SK-N-SH (cell line): Measurements from ENCODE around the gene MAP3K4. TPM values are rescaled to one million over a fixed set of nuclear protein-coding genes. Genes with fewer than 3 reads are reported as not detected.
"Not testable (repeated sequence)": the region's sequence is repeated elsewhere in the genome, so short reads cannot be mapped to it uniquely, and the experiment has no call there.

Experiments
- CTCF ChIA-PET: fragments of 300-600, 350-600 bp; formaldehyde crosslinking; extraction: SDS; loops from one replicate; lab custom pipeline; 2021; lab: Yijun Ruan, JAX
- POLR2A ChIA-PET: fragments of 350-600 bp; sonication (Branson Sonifier 250); formaldehyde crosslinking; extraction: SDS; loops from one replicate; lab custom pipeline; 2020; ENCODE audit warnings: antibody characterized with exemption, inconsistent platforms; lab: Yijun Ruan, JAX
- DNase-seq: peaks from one replicate; pipeline ENCODE4 v3.0.0; 2012
- H2AFZ ChIP-seq: fragments of 200-600 bp; sonication (generic); 2 replicates; pipeline ENCODE4 v1.8.1; 2016; ENCODE audit warnings: antibody characterized with exemption, mild to moderate bottlenecking, low read depth
- H3F3A ChIP-seq: fragments of 200-600 bp; sonication (generic); replicated peaks from 2 replicates; pipeline ENCODE3; 2016; ENCODE audit warnings: antibody characterized with exemption, mild to moderate bottlenecking; ENCODE audit not compliant: insufficient read depth
- H3K27ac ChIP-seq, 2 experiments: fragments of 200-500 bp in 1 of 2; fragments of 200-600 bp in 1 of 2; sonication (Bioruptor generic) in 1 of 2; sonication (generic), shearing (Covaris generic) in 1 of 2; 2 replicates each; pipeline versions ENCODE4 v1.5.1 to v1.6.1; 2014 to 2016; ENCODE audit warnings: low read depth in 2 of 2, inconsistent platforms in 1 of 2, low read length in 1 of 2, mild to moderate bottlenecking in 1 of 2, mixed read lengths in 1 of 2
- H3K27me3 ChIP-seq: fragments of 200-600 bp; sonication (generic), shearing (Covaris generic); 2 replicates; pipeline ENCODE4 v1.6.1; 2016; ENCODE audit warnings: mixed run types; ENCODE audit not compliant: insufficient read depth
- H3K36me3 ChIP-seq, 2 experiments: fragments of 200-500 bp in 1 of 2; fragments of 200-600 bp in 1 of 2; sonication (Bioruptor generic) in 1 of 2; sonication (generic) in 1 of 2; replicated peaks in 1 of 2; 2 replicates each; pipeline versions ENCODE3 to v1.5.1; 2014 to 2016; ENCODE audit warnings: low read length in 1 of 2, mild to moderate bottlenecking in 1 of 2; ENCODE audit not compliant: insufficient read depth in 2 of 2, control insufficient read depth in 1 of 2
- H3K4me1 ChIP-seq, 2 experiments: fragments of 200-500 bp in 1 of 2; fragments of 200-600 bp in 1 of 2; sonication (Bioruptor generic) in 1 of 2; sonication (generic), shearing (Covaris generic) in 1 of 2; 2 replicates each; pipeline versions ENCODE4 v1.5.1 to v1.6.1; 2014 to 2016; ENCODE audit warnings: low read depth in 1 of 2, low read length in 1 of 2, mixed run types in 1 of 2; ENCODE audit not compliant: insufficient read depth in 2 of 2, control insufficient read depth in 1 of 2
- H3K4me2 ChIP-seq: fragments of 200-600 bp; sonication (generic), shearing (Covaris generic); 2 replicates; pipeline ENCODE4 v1.6.1; 2017; ENCODE audit warnings: mixed run types
- H3K4me3 ChIP-seq, 2 experiments: fragments of 200-500 bp in 1 of 2; fragments of 200-600 bp in 1 of 2; sonication (Bioruptor generic) in 1 of 2; sonication (generic), shearing (Covaris generic) in 1 of 2; 2 replicates each; pipeline versions ENCODE4 v1.5.1 to v1.8.1; 2014 to 2016; ENCODE audit warnings: low read depth in 2 of 2, inconsistent platforms in 1 of 2, low read length in 1 of 2, mild to moderate bottlenecking in 1 of 2, mixed read lengths in 1 of 2, moderate library complexity in 1 of 2
- H3K79me2 ChIP-seq: fragments of 200-600 bp; sonication (generic); 2 replicates; pipeline ENCODE4 v1.8.1; 2017; ENCODE audit warnings: mild to moderate bottlenecking; ENCODE audit not compliant: insufficient read depth
- H3K9ac ChIP-seq: fragments of 200-600 bp; sonication (generic); 2 replicates; pipeline ENCODE4 v1.6.1; 2017; ENCODE audit warnings: mixed run types
- H3K9me2 ChIP-seq: fragments of 200-600 bp; sonication (generic); 2 replicates; pipeline ENCODE4 v1.6.1; 2017; ENCODE audit warnings: mixed run types
- H3K9me3 ChIP-seq: fragments of 200-600 bp; sonication (generic); 2 replicates; pipeline ENCODE4 v1.6.1; 2017; ENCODE audit warnings: mixed run types, mild to moderate bottlenecking, moderate library complexity
- H4K20me1 ChIP-seq: fragments of 200-600 bp; sonication (generic); 2 replicates; pipeline ENCODE4 v1.6.1; 2017; ENCODE audit warnings: mild to moderate bottlenecking, mixed run types; ENCODE audit not compliant: insufficient read depth
- ELF1 ChIP-seq: IDR thresholded peaks from 2 replicates; pipeline ENCODE4 v1.4.0; 2012
- FOSL2 ChIP-seq: IDR thresholded peaks from 2 replicates; pipeline ENCODE4 v1.4.0; 2012; ENCODE audit warnings: low read depth, mild to moderate bottlenecking, moderate library complexity, borderline replicate concordance
- GABPA ChIP-seq: IDR thresholded peaks from 2 replicates; pipeline ENCODE4 v1.4.0; 2012; ENCODE audit warnings: low read depth, mild to moderate bottlenecking
- MXI1 ChIP-seq: IDR thresholded peaks from 2 replicates; pipeline ENCODE4 v1.6.1; 2012; ENCODE audit warnings: mild to moderate bottlenecking, low read depth, low read length, improper control_type of control experiment
- NFIC ChIP-seq: IDR thresholded peaks from 2 replicates; pipeline ENCODE4 v1.4.0; 2012; ENCODE audit warnings: borderline replicate concordance
- RFX5 ChIP-seq: IDR thresholded peaks from 2 replicates; pipeline ENCODE4 v1.6.1; 2012; ENCODE audit warnings: mild to moderate bottlenecking, improper control_type of control experiment, low read length
- SIN3A ChIP-seq: IDR thresholded peaks from 2 replicates; pipeline ENCODE4 v1.6.1; 2012; ENCODE audit warnings: low read depth, mild to moderate bottlenecking, low read length, moderate library complexity, borderline replicate concordance
- SMC3 ChIP-seq: IDR thresholded peaks from 2 replicates; pipeline ENCODE4 v1.6.1; 2012; ENCODE audit warnings: low read depth, low read length, improper control_type of control experiment
- TAF1 ChIP-seq: IDR thresholded peaks from 2 replicates; pipeline ENCODE4 v1.6.1; 2012; ENCODE audit warnings: low read depth, mild to moderate bottlenecking, low read length, moderate library complexity, borderline replicate concordance
- TEAD4 ChIP-seq: IDR thresholded peaks from 2 replicates; pipeline ENCODE4 v1.4.0; 2012; ENCODE audit warnings: mild to moderate bottlenecking, borderline replicate concordance; ENCODE audit not compliant: insufficient read depth
- USF1 ChIP-seq: IDR thresholded peaks from 2 replicates; pipeline ENCODE4 v1.4.0; 2012; ENCODE audit warnings: low read depth, borderline replicate concordance
- USF2 ChIP-seq: fragments of 150-350 bp; IDR thresholded peaks from 2 replicates; pipeline ENCODE4 v1.6.1; 2017; ENCODE audit warnings: antibody characterized with exemption, low read length, low read depth, borderline replicate concordance
- WGBS: methylation state at CpG from one replicate; pipeline ENCODE4 v1.1.6; 2017; ENCODE audit warnings: low lambda C conversion rate; 5-methylcytosine and 5-hydroxymethylcytosine counted together
- polyA plus RNA-seq, 3 experiments: library from polyadenylated mRNA; depleted of rRNA; stranded (reverse); fragments of >200 nt; gene quantifications; 2 replicates each; pipeline ENCODE4 v1.2.3, GENCODE V29; 2012
- TF ChIP-seq, protein P1 (sequence below): IDR thresholded peaks from 2 replicates; pipeline ENCODE4; 2012

MAP3K4 gene
- polyA plus RNA-seq, 1 of the 3 experiments (the other 2 are of a cell fraction), result 6.8 TPM

GRCh38 chr6:161117308-161117707 is 125.7 kb downstream of the MAP3K4 start:
- H3K4me2 ChIP-seq, result no peak overlapping the region
- 96% methylated on average over 7 of the region's 7 CpGs for WGBS
- H2AFZ ChIP-seq, result no peak overlapping the region
- H3K79me2 ChIP-seq, result no peaks in the 10 kb centered on the region
- DNase-seq, result no peak
- peaks cover 11% of the 10 kb centered on the region; the same call in 1 of the 2 replicates for H3K9me3 ChIP-seq
- POLR2A ChIA-PET, result no interaction called here
- H3K9me2 ChIP-seq, result no peaks in the 10 kb centered on the region
- TF ChIP-seq ELF1 (no peak), SMC3 (no peak), RFX5 (no peak), TAF1 (no peak), GABPA (no peak), USF2 (no peak), MXI1 (no peak), USF1 (no peak), TEAD4 (no peak), NFIC (no peak)
- H4K20me1 ChIP-seq, result no peaks in the 10 kb centered on the region
- peaks cover 7% of the 10 kb centered on the region for H3F3A ChIP-seq
- H3K4me3 ChIP-seq, result no peak overlapping the region
- no peaks in the 10 kb centered on the region for H3K4me1 ChIP-seq
- H3K27me3 ChIP-seq, result no peaks in the 10 kb centered on the region
- H3K36me3 ChIP-seq, result peaks cover 56 to 62% of the 10 kb centered on the region in 2 experiments
- CTCF ChIA-PET, result no interaction called here
- no peak overlapping the region for H3K9ac ChIP-seq
- no peak overlapping the region for H3K27ac ChIP-seq

GRCh38 chr6:161117942-161118341 is 126.4 kb downstream of the MAP3K4 start:
- Histone ChIP-seq H3K36me3 (peaks cover 53 to 55% of the 10 kb centered on the region in 2 experiments), H3K79me2 (no peaks in the 10 kb centered on the region)
- 98% methylated on average over 2 of the region's 2 CpGs for whole genome bisulfite sequencing

DNA sequence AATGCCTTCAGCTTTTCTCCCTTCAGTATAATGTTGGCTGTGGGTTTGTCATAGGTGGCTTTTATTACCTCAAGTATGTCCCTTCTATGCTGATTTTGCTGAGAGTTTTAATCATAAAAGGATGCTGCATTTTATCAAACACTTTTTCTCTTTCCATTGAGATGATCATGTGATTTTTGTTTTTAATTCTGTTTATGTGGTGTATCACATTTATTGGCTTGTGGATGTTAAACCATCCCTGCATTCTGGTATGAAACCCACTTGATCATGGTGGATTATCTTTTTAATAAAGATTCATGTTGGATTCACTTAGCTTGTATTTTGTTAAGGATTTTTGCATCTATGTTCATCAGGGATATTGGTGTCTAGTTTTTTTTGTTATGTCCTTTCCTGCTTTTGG is 131.8 kb downstream of the MAP3K4 start:
- Histone ChIP-seq H3K9me3 (peaks cover 11% of the 10 kb centered on the region; the same call in 1 of the 2 replicates), H3K36me3 (peaks cover 13 to 65% of the 10 kb centered on the region in 2 experiments)
- POLR2A ChIA-PET, H3K9me2 ChIP-seq, H3F3A ChIP-seq, H3K4me2 ChIP-seq, DNase-seq, H3K4me1 ChIP-seq, H3K4me3 ChIP-seq, H2AFZ ChIP-seq, H3K27me3 ChIP-seq, H3K79me2 ChIP-seq, H4K20me1 ChIP-seq, H3K27ac ChIP-seq, H3K9ac ChIP-seq: not testable (repeated sequence)
- CTCF ChIA-PET, result interaction anchor here (0.9 kb wide), 1 partner anchor 21 kb away, joined by 3 read pairs; no protein-coding TSS in a partner anchor

More at GRCh38 chr6:161117942-161118341, 126.4 kb downstream of the MAP3K4 start:
- Histone ChIP-seq H4K20me1 (no peaks in the 10 kb centered on the region), H3K27me3 (no peaks in the 10 kb centered on the region), H3K4me3 (no peak overlapping the region), H3K9ac (no peak overlapping the region), H3K4me1 (no peaks in the 10 kb centered on the region), H3K9me3 (peaks cover 11% of the 10 kb centered on the region; the same call in 1 of the 2 replicates), H3K9me2 (no peaks in the 10 kb centered on the region), H3K4me2 (no peak overlapping the region), H3K27ac (no peak overlapping the region), H2AFZ (no peak overlapping the region), H3F3A (peaks cover 7% of the 10 kb centered on the region)
- no peak for DNase-seq
- TF ChIP-seq SIN3A (no peak), TEAD4 (no peak), FOSL2 (no peak)
- TF ChIP-seq, protein P1, sequence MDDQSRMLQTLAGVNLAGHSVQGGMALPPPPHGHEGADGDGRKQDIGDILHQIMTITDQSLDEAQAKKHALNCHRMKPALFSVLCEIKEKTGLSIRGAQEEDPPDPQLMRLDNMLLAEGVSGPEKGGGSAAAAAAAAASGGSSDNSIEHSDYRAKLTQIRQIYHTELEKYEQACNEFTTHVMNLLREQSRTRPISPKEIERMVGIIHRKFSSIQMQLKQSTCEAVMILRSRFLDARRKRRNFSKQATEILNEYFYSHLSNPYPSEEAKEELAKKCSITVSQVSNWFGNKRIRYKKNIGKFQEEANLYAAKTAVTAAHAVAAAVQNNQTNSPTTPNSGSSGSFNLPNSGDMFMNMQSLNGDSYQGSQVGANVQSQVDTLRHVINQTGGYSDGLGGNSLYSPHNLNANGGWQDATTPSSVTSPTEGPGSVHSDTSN, result no peak
- POLR2A ChIA-PET, result no interaction called here
- CTCF ChIA-PET, result no interaction called here
